Stimulated activated CD4-positive, alpha-beta T cell treated with anti-CD3 and anti-CD28 coated beads, Interleukin-2, amount 100 ng/mL, for 48 hours (primary cell): ENCODE results near the gene RASA2.
"Not testable (repeated sequence)": the region's sequence is repeated elsewhere in the genome, so short reads cannot be mapped to it uniquely, and the experiment has no call there.

ENCODE experiments used
- DNase-seq, 2 donors: peaks; one replicate each; pipeline ENCODE4 v3.0.0-alpha.2; 2020

RASA2 gene

GRCh38 chr3:141499965-141500364, 13.1 kb downstream of the RASA2 start:
- no peak for DNase-seq

GRCh38 chr3:141500397-141500796, 13.6 kb downstream of the RASA2 start:
- DNase-seq = no peak

GRCh38 chr3:141505166-141505565, 18.3 kb downstream of the RASA2 start:
- DNase-seq = no peak

GRCh38 chr3:141506071-141506470, 19.2 kb downstream of the RASA2 start:
- no peak for DNase-seq

- no peak for DNase-seq
Observed at GRCh38 chr3:141507392-141508066, 20.7 kb downstream of the RASA2 start.

GRCh38 chr3:141508067-141508436, 21.2 kb downstream of the RASA2 start:
- no peak for DNase-seq

- DNase-seq = no peak
Observed at GRCh38 chr3:141511361-141511760, 24.5 kb downstream of the RASA2 start.

- DNase-seq = no peak
Observed at GRCh38 chr3:141514382-141514781, 27.6 kb downstream of the RASA2 start.

GRCh38 chr3:141519587-141519986, 32.8 kb downstream of the RASA2 start:
- no peak for DNase-seq

- no peak for DNase-seq
Observed at GRCh38 chr3:141521781-141522180, 35.0 kb downstream of the RASA2 start.

- DNase-seq = no peak
Observed at GRCh38 chr3:141523615-141524375, 37.0 kb downstream of the RASA2 start.

- DNase-seq = no peak
Observed at GRCh38 chr3:141524988-141525387, 38.2 kb downstream of the RASA2 start.

- DNase-seq = no peak
Observed at GRCh38 chr3:141525814-141526213, 39.0 kb downstream of the RASA2 start.

- DNase-seq = no peak
Observed at GRCh38 chr3:141526709-141527108, 39.9 kb downstream of the RASA2 start.

- DNase-seq = no peak
Observed at GRCh38 chr3:141528800-141529199, 42.0 kb downstream of the RASA2 start.

GRCh38 chr3:141529256-141529655, 42.4 kb downstream of the RASA2 start:
- DNase-seq = no peak

- DNase-seq = no peak
Observed at GRCh38 chr3:141529717-141530414, 43.0 kb downstream of the RASA2 start.

GRCh38 chr3:141530415-141530768, 43.6 kb downstream of the RASA2 start:
- DNase-seq = no peak

- no peak for DNase-seq
Observed at GRCh38 chr3:141532609-141533008, 45.8 kb downstream of the RASA2 start.

GRCh38 chr3:141536017-141536416, 49.2 kb downstream of the RASA2 start:
- not testable (repeated sequence) for DNase-seq

GRCh38 chr3:141537856-141538255, 51.0 kb downstream of the RASA2 start:
- DNase-seq = no peak

- DNase-seq = no peak
Observed at GRCh38 chr3:141538568-141539240, 51.9 kb downstream of the RASA2 start.

GRCh38 chr3:141539431-141540187, 52.8 kb downstream of the RASA2 start:
- DNase-seq = no peak
